Esophagus squamous epithelium (tissue), 4 donors: ENCODE results near the gene NDRG2.

Experiments used
- CTCF ChIP-seq, 6 experiments: fragments of 450-650 bp in 4 of 6; fragments of 200-600 bp in 2 of 6; sonication (generic) in 2 of 6; IDR thresholded peaks; one replicate each; pipeline ENCODE4 v1.5.1; 2016 to 2019; ENCODE audit warnings: antibody characterized with exemption in 6 of 6, mild to moderate bottlenecking in 4 of 6, moderate library complexity in 4 of 6
- POLR2A ChIP-seq, 4 donors: fragments of 450-650 bp; IDR thresholded peaks; one replicate each; pipeline ENCODE4 v1.6.1; 2017; ENCODE audit warnings: antibody characterized with exemption in 4 of 4, mild to moderate bottlenecking in 4 of 4, moderate library complexity in 3 of 4

- TF ChIP-seq CTCF (IDR thresholded peaks at IDR 0.05) (no peak), POLR2A (IDR thresholded peaks at IDR 0.05) (no peak)
Measured at GRCh38 chr14:21022686-21023085, 2.2 kb downstream of the NDRG2 start.
